Astrocyte of the spinal cord (primary cell): ENCODE results near the gene FAT4.

Source experiments
- DNase-seq: peaks from one replicate; pipeline ENCODE4 v3.0.0; 2011; ENCODE audit warnings: low read depth, low spot score
- H3K4me3 ChIP-seq: 2 replicates; pipeline ENCODE4 v1.5.1; 2011; ENCODE audit warnings: low read depth, mild to moderate bottlenecking, low read length, moderate library complexity
- CTCF ChIP-seq: IDR thresholded peaks from 2 replicates; pipeline ENCODE4 v1.5.1; 2012; ENCODE audit warnings: low read depth, mild to moderate bottlenecking, low read length, inconsistent platforms
- in situ Hi-C: cut with HindIII; loops from 2 replicates; pipeline ENCODE4 v1.10.0; 2017; ENCODE audit warnings: low sequenced_read_pairs

The FAT4 gene

GRCh38 chr4:125358453-125358852 lies 43.7 kb downstream of the FAT4 start:
- H3K4me3 ChIP-seq, result no peak overlapping the region
- DNase-seq, result no peak
- in situ Hi-C loops, result no loop called here
- no peak for TF ChIP-seq CTCF

GRCh38 chr4:125359363-125359762 lies 44.6 kb downstream of the FAT4 start:
- no peak overlapping the region for H3K4me3 ChIP-seq
- no peak for TF ChIP-seq CTCF
- in situ Hi-C loops, result no loop called here
- DNase-seq, result no peak

GRCh38 chr4:125359960-125360634 lies 45.3 kb downstream of the FAT4 start:
- in situ Hi-C loops, result no loop called here
- DNase-seq, result no peak
- H3K4me3 ChIP-seq, result no peak overlapping the region
- TF ChIP-seq CTCF, result no peak

GRCh38 chr4:125360727-125361126 lies 46.0 kb downstream of the FAT4 start:
- TF ChIP-seq CTCF, result no peak
- no peak for DNase-seq
- in situ Hi-C loops, result no loop called here
- no peak overlapping the region for H3K4me3 ChIP-seq
